ENCODE measurements around the gene TGM5.
"Not testable (repeated sequence)": the region's sequence is repeated elsewhere in the genome, so short reads cannot be mapped to it uniquely, and the experiment has no call there.

Gene TGM5

DNA sequence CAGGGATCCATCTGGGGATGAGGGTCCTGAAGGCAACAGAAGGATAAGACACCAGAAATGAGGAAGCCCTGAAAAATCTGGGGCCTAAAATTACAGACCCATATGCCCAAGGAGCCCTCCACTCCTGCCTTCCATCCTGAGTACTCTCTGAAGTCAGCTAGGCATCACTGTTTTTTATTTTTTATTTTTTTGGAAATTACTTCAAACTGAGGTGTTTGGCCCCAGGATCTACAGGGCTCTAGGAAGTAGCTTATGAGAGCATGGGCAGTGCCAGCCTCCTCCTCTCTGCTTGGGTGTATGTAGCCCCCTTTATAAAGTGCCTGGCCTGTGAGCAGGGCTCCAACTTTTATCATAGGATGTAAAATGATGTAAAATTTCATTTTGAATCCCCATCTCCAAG is 53.8 kb downstream of the TGM5 start:
- no peak for DNase-seq

DNA sequence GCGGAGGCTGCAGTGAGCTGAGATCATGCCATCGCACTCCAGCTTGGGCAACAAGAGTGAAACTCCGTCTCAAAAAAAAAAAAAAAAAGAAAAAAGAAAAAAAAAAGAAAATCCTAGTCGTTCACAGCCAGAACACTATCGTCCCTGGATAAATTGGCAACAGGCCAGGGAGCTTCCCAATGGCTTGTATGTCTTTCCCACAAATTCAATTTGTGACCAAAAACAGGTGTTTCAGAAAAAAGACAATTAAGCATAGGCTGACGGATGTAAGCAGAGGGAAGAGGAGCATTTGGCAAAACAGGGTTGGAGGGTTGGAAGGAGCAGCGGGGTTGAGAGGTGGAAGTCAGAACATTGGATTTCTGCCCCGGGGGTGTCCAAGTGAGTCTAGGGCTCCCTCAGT is 54.4 kb downstream of the TGM5 start:
- DNase-seq = no peak

DNA sequence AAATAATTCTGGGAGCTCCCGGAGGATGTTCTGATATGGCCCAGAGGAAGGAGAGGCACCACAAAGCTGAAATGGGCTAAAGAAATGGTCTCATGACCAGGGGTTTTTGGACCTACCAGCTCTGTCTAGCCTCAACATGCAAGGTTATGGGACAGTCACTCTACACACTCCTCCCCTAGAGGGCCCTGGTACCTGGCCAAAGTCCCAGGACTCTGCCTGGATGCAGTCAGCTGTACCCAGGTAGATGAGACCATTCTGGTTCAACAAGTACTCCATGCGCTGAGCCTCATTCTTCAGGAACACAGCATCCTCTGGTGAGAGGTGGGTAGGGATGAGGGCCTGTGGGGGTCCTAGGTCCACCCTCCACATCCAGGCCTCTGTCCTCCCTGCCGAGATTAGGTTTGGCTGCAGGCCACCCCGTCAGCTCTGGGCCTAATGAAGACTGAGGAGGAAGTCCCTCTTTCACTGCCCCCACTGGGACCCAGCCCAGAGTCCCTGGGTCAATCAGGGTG is 55.4 kb downstream of the TGM5 start:
- DNase-seq = no peak

DNA sequence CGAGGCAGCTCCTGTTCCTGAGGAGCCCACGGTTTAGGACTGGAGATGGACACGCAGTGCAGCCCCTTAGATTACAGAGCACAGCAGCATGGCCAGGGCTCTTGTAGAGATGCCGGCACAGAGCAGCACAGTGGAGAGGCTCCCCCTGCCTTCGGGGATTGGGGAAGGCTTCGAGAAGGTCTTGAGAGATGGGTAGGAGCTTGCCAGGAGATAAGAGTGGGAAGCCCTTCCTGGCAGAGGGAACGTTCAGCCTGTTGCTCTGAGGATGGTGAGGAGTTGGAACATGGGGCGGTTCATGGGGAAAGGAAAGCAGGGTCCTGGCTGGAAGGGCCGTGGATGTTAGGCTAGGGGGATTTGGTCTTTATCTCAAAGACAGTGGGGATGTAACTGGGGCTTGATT is 55.9 kb downstream of the TGM5 start:
- DNase-seq = no peak

DNA sequence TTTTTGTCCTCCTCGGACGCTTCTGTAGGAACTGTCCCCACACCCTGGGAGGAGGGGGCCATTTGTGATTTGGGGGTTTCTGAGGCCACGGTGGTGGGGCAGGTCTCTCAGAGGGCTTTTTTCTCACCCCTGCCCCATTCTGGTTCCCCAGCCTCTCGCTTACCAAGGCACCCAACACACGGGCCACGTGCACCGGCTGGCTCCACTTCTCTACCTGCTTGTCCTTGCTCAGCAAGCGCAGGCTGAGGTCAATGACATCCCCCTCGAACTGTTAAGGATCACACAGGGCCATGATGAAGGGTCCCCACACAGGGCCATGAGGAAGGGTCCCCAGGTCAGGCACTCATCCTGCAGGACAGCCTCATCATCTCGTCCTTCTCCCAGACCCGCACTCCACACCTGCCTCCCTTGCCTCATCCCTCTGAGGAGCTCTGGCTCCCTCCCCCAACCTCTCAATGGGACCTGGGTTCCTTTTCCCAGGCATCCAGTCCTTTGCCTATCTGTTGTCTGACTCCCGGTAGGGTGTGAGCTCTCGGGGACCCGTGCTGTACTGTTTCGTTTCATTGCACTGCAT is 56.5 kb downstream of the TGM5 start:
- DNase-seq = no peak

DNA sequence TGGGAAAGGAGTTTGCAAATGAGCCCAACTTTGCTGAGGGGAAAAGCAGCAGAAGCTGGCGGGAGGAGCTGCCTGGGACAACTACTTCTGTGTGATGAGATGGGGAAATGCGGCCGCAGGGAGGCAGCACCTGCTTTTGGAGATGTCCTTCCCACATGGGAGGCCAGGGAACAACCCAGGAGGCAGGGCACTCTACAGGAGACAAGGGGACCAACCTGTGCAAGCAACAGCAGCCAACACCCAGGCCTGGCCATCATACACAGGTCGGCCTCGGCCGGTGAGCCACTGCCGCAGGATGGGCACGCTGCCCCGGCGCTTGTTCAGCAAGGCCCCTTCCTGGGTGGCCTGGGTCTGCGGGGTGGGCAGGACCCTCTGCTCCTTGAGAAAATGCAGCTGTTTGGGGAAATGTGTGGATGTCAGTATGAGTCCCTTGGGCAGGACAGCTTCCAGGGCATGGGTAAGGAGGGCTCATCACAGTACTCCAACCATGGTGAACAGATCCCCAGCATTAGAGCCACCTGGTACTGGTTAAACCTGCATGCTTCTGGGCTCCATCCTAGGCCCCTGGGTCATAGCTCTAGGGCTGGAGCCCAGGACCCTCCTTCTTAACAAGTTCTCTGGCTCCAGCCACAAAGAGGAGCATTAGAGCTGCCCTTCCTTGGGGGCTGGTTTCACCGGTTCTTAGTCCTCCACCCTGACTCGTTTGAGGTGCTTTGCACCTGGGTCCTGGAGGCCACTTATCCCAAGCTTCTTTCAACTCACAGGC is 57.5 kb downstream of the TGM5 start:
- no peak for DNase-seq

DNA sequence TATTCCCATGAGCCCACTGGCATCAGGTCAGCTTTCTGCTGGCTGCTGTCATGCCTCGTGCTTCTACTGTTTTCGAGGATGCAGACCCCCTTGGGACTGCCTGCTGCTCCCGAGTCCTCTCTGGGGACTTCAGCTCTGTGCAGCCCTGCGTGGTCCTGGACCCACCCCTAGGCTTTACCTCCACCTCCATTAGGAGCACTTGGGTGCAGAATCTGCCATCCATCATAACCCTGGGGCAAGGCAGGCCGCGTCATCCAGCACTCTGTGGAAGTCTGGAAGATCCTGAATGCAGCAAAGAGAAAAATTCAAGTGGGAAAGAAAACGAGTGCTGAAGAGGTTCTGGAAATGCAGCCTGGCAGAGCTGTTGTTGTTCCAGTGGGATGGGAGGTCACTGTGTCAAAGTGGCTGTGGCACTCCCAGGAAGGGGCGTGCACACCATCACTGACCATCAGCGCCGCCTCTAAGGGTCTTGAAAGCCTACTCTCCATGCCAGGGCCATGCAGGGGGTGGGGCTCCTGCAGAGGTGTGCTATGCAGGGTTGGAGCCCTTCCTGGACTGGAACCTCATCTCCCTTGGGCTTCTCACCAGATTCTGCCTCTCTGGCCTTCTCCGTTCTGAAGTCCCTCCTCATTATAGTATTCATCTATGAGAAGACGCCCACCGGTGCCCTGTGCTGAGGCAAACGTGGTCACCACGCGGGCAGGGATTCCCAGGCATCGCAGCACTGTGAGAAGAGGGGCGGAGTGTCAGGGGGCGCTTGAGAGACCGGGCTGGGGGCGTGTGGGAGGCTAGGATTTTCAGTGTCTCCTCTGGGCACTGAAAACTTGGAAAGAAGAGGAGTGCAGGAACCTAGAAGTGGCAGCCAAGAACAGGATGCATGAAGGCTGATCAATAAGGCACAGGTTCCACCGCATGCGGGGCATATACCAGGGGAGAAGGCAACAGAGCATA is 58.4 kb downstream of the TGM5 start:
- DNase-seq = no peak

DNA sequence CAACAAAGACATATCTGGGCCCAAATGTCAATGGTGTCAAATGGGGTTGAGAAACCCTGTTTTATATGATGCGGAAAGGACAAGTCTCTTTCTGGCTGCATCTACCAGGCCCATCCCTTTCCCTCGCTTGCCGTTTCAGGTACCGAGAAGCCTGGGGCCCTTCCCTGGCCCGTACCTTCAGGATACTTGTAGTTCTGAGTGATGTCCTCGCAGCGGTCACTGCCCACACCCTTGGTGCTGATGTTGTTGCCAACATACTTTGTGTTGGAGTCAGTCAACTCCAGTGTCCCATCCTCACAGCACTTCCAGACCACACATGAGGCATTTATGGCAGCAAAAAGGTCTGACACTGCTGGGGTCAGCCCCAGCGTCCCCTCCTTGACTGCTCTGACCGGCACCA is 59.7 kb downstream of the TGM5 start:
- no peak for DNase-seq

DNA sequence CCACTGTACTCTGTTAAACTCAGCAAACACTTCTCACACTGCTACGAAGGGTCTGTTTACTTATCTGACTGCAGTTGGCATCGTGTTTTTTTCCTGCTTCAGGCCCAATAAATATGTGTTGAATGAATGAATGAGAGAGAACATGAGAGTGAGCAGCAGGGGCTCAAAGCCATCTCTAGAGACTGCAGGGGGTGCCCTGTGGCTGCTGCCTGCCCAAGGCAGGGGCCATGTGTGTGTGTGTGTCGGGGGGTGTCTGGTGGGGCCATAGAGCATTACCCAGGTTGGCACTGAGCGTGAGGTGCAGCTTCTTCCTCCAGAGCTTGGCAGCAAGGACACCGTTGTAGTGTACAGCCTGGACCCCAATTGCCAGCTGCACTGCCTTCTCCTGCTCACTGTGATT is 60.7 kb downstream of the TGM5 start:
- DNase-seq = no peak

DNA sequence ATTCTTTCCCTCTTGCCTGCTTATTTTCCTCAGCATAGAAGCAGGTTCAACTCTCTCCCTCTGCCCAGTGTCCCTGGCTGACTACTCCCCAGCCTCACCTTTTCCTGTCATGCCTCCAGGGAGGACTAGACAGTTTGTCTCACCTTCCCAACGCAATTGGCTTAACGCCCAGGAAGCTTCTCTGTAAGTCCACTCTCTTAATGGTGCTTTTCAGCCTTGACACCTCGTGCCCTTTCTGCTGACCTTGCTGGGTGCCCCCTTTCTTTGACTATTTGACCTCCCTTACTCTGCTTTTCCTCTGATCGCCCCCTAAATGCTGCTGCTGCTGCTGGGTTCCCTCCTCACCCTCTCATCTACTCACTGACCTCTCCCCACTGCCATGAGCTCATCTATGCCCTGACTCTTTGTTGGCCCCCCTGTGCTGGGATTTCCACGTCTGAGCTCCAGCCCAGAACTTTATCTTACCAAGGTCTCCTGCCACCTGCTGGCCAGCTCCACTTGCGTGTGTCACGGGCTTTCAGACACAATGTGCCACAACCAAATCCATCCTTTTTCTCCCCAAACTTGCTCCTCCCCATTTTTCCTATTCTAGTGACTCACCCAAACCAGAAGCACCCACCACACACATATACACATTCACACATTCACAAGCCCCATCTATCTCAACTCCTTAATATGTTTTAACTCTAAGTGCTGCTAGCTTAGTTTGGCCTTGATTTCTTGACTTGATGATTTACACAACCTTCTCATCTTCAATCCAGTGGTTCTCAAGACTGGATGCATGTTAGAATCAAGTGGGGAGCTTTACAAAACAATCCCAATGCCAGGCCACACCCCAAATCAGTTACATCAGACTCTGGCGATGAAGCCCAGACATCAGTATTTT is 62.5 kb downstream of the TGM5 start:
- DNase-seq = peak; percentile 50

DNA sequence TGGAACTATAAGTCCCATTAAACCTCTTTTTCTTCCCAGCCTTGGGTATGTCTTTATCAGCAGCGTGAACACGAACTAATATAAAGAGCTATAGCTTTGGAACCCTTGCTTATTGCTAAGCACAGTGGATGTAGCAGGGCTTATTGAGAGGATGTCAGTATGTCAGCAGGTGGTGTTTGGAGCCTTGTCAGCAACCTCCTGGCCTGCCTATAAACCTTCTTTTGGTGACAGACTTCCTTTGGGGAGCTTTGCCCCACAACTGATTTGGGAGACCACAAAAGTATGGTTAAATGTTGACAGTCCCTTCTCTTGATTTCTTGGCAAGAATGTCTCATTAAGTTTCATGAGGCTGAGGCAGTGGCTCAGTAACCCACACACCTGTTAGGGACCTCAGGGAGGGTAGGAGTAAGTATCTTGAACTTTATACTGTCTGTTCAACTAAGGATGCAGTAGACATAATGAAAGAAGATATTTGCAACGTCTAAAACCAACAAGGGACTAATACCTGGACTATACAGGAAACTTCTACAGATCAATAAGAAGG is 66.7 kb downstream of the TGM5 start:
- DNase-seq = no peak

DNA sequence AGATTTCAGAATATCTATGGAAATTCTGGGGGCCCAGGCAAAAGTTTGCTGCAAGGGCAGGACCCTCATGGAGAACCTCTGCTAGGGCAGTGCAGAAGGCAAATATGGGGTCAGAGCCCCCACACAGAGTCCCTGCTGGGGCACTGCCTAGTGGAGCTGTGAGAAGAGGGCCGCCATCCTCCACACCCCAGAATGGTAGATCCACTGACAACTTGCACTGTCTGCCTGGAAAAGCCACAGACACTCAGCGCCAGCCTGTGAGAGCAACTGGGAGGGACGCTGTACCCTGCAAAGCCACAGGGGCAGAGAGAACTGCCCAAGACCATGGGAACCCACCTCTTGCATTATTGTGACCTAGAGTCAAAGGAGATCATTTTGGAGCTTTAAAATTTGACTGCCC is 67.7 kb downstream of the TGM5 start:
- DNase-seq = no peak

DNA sequence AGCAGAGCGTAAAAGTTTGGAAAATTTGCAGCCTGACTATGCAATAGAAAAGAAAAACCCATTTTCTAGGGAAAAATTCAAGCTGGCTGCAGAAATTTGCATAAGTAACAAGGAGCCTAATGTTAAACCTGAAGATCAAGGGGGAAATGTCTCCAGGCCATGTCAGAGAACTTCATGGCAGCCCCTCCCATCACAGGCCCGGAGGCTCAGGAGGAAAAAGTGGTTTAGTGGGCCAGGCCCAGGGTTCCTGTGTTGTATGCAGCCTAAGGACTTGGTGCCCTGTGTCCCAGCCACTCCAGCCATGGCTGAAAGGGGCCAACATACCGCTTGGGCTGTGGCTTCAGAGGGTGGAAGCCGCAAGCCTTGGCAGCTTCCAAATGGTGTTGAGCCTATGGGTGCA is 68.2 kb downstream of the TGM5 start:
- not testable (repeated sequence) for DNase-seq

DNA sequence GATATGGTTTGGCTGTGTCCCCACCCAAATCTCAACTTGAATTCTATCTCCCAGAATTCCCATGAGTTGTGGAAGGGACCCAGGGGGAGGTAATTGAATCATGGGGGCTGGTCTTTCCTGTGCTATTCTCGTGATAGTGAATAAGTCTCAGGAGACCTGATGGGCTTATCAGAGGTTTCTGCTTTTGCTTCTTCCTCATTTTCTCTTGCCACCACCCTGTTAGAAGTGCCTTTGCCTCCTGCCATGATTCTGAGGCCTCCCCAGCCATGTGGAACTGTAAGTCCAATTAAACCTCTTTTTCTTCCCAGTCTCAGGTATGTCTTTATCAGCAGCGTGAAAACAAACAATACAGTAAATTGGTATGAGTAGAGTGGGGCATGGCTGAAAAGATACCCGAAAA is 69.0 kb downstream of the TGM5 start:
- not testable (repeated sequence) for DNase-seq

DNA sequence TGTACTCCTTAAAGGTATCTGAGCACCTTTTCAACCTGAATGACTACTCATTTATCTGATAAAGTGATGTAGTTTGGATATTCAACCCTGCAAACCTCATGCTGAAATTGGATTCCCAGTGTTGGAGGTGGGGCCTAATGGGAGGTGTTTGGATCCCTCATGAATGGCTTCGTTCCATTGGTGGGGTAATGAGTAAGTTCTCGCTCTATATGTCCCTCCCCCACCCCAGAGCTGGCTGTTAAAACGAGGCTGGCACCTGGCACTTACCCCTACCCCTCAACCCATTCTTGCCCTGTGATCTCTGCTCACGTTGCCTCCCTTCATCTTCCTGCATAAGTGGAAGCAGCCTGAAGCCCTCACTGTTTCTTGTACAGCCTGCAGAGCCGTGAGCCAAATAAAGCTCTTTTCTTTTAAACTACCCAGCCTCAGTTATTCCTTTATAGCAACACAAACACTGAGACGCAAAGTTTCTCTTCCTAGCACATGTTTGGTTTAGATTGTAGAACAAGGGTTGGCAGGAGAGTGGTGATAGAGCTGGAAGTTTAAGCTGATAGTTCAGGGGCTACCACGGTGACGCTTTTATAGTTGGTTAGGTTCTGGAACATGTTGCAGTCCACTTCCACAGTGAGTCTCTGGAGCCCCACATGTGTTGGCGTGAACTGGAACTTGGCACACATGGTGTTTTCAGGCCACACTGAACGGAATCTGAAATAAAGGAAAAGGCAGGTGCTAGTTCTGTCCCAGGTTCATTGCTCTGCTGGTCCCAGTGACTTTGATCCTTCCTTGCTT is 69.8 kb downstream of the TGM5 start:
- no peak for DNase-seq

DNA sequence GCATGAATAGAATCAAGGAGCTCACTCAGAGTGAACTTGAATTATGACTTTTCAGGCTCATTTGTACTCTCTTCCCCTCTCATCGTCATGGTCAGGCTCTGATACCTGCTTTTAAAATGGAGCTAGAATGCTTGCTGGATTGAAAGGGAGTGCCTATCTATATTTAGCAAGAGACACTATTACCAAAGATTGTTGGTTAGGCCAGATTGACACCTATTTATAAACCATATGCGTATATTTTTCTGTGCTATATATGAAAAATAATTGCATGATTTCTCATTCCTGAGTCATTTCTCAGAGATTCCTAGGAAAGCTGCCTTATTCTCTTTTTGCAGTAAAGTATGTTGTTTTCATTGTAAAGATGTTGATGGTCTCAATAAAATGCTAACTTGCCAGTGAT is 71.9 kb downstream of the TGM5 start:
- DNase-seq = no peak

DNA sequence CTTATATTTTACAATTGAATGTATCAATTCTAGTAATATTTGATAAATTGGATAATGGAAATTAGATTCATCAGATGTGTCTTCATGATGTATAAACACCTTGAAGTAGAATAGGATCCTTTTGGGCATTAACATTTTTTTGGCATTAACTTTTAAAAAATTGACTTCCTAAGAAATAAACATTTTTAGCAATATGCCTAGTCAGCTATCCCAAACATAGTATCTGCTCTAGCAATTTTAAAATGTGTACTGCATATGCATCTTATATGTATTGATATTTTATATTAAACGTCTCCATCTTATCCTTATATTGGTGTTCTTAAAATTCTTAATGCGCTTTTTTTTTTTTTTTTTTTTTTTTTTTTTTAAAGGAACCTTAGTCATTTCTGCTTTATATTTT is 73.0 kb downstream of the TGM5 start:
- DNase-seq = no peak

DNA sequence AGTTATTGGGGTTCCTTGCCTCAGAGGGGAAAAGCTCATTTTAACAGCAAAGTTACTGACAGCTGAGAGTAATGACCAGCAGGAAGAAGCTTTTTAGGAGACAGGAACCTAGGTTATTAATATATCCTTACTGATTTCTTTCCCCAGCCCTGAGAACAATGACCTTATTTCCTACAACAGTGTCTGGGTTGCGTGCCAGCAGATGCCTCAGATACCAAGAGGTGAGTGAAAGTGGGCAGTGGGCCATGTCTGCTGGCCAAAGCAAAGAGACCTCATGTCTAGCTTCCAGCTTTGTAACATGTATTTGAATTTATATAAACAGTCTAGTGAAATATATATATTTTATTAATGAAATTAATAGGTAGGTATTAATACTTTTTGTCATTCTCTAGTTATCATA is 76.5 kb downstream of the TGM5 start:
- DNase-seq = no peak

DNA sequence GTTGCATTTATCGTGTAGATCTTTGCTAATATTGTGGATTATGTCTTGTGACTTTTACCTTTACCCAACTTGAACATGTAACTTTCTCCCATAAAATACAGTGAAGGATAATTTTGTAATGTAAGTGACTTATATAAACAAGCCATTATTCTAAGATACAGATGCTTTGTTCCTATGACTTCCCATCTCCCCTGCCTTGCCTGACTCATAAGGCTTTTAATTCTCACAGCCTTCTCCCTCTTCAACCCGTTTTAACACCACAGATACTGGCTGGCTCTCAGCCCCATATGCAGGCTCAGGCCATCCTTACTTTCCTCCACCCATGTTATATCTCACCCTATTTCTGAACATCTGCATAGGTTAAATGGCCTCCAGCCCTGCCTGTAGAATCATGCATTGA is 77.4 kb downstream of the TGM5 start:
- DNase-seq = no peak

DNA sequence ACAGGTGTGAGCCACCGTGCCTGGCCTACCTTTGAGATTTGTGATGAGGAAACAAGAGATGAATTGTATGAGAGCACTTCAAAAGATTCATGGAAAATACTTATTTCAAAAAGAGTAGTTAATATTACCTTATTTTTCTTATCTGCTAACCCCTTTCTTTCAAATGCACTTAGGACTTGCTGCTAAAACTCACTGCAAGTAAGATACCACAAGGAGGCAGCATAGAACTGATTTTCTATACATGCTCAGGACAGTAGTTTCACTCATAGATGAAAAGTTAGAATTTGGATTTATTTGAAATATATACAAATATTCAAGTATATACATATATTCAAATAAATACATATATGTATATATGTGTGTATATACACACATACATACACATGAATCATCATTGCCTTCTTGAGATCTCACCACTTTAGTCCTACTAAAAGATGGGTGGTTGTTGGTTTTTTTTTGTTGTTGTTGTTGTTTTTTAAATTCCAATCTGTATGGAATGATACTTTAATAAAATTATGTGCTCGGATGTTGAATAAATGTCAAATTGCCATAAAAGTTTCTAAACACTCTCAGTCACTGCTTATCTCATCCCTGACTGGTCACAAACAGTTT is 79.1 kb downstream of the TGM5 start:
- DNase-seq = peak; percentile 58

DNA sequence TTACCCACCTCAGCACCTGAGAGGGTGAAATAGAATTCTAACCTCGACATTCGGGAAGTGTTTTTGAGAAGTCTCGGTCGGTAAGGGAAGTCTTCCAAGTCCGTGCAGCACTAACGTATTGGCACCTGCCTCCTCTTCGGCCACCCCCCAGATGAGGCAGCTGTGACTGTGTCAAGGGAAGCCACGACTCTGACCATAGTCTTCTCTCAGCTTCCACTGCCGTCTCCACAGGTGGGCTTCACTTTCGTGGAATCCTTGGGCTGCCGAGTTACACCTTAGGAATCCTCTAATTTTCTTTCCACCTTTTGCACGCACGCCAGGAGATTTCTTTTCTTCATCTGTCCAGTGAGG is 80.8 kb downstream of the TGM5 start:
- DNase-seq = no peak

Data from eye (tissue), 1 donor.